ENCODE results near the gene MED10. TPM values are rescaled to one million over a fixed set of nuclear protein-coding genes. Genes with fewer than 3 reads are reported as not detected.

The MED10 gene
- total and polyA plus RNA-seq, 2 donors (not counting 3 experiments of a cell fraction or from before 2014, with no cell fraction given): 55.6 to 56.3 TPM

GRCh38 chr5:6362846-6363245, 15.5 kb downstream of the MED10 start:
- intact Hi-C loops (cut with micrococcal nuclease) (no loop called here), dilution Hi-C loops (cut with MboI; ENCODE audit: extremely low pct_ligation_motif_present, low sequenced_read_pairs) (no loop called here)
- DNase-seq (ENCODE audit: low read depth, low spot score) (no peak), FAIRE-seq (no peak)
- Histone ChIP-seq H3K79me2 (ENCODE audit: control insufficient read depth, insufficient read depth, low read length) (no peaks in the 10 kb centered on the region), H3K4me3 (replicated peaks in 1 of 3; ENCODE audit: insufficient read depth in 1 of 3, low read depth in 1 of 3, low read length in 3 of 3) (no peak overlapping the region), H3K9ac (replicated peaks; ENCODE audit: extremely low read depth, insufficient read depth, low read length) (no peak overlapping the region), H3K4me1 (ENCODE audit: control insufficient read depth, extremely low read depth, insufficient read depth, low read length) (peaks cover 7% of the 10 kb centered on the region), H3K36me3 (ENCODE audit: control insufficient read depth in 2 of 2, extremely low read depth in 1 of 2, insufficient read depth in 2 of 2, low read length in 2 of 2) (peaks cover 0 to 2% of the 10 kb centered on the region in 2 experiments), H3K27ac (ENCODE audit: insufficient read depth, low read depth, low read length) (no peak overlapping the region), H3K9me3 (replicated peaks; ENCODE audit: control insufficient read depth, insufficient read depth, low read length) (no peaks in the 10 kb centered on the region), H2AFZ (ENCODE audit: low read depth, low read length) (no peak overlapping the region), H4K20me1 (replicated peaks; ENCODE audit: control insufficient read depth, extremely low read depth, insufficient read depth, low read length) (no peaks in the 10 kb centered on the region), H3K4me2 (ENCODE audit: insufficient read depth, low read length) (no peak overlapping the region), H3K9me1 (replicated peaks; ENCODE audit: control insufficient read depth, extremely low read depth, insufficient read depth, low read length) (no peaks in the 10 kb centered on the region), H3K27me3 (ENCODE audit: control insufficient read depth in 2 of 2, insufficient read depth in 2 of 2, low read length in 2 of 2) (no peaks in the 10 kb centered on the region)
- BruUV-seq (replicated peaks): no TSS peak
- TF ChIP-seq JUN (IDR thresholded peaks at IDR 0.05; ENCODE audit: borderline replicate concordance, insufficient read depth, insufficient read length, low read depth): no peak
- TF ChIP-seq MAX (IDR thresholded peaks at IDR 0.05; ENCODE audit: insufficient read depth, insufficient read length): no peak
- TF ChIP-seq FOS (IDR thresholded peaks at IDR 0.05; ENCODE audit: borderline replicate concordance, insufficient read depth, low read length): no peak
- TF ChIP-seq CTCF (IDR thresholded peaks at IDR 0.05; ENCODE audit: extremely low read depth in 1 of 2, insufficient read depth in 1 of 2, low read depth in 1 of 2, low read length in 2 of 2): no peak
- no peak for TF ChIP-seq POLR2AphosphoS5 (IDR thresholded peaks at IDR 0.05; ENCODE audit: insufficient read depth, low read depth, low read length)
- ChIA-PET CTCF (no interaction called here), POLR2A (no interaction called here)

GRCh38 chr5:6361101-6361500, 17.2 kb downstream of the MED10 start:
- intact Hi-C loops (cut with micrococcal nuclease): no loop called here
- POLR2A ChIA-PET: no interaction called here

More at GRCh38 chr5:6361101-6361500, 17.2 kb downstream of the MED10 start:
- CTCF ChIA-PET: no interaction called here
- Histone ChIP-seq H2AFZ (ENCODE audit: low read depth, low read length) (no peak overlapping the region), H3K4me3 (replicated peaks in 1 of 3; ENCODE audit: insufficient read depth in 1 of 3, low read depth in 1 of 3, low read length in 3 of 3) (no peak overlapping the region), H3K9ac (replicated peaks; ENCODE audit: extremely low read depth, insufficient read depth, low read length) (no peak overlapping the region), H3K27ac (ENCODE audit: insufficient read depth, low read depth, low read length) (no peak overlapping the region), H3K4me2 (ENCODE audit: insufficient read depth, low read length) (no peak overlapping the region), H3K4me1 (ENCODE audit: control insufficient read depth, extremely low read depth, insufficient read depth, low read length) (peaks cover 7% of the 10 kb centered on the region), H3K9me3 (replicated peaks; ENCODE audit: control insufficient read depth, insufficient read depth, low read length) (no peaks in the 10 kb centered on the region), H3K79me2 (ENCODE audit: control insufficient read depth, insufficient read depth, low read length) (no peaks in the 10 kb centered on the region), H3K27me3 (ENCODE audit: control insufficient read depth in 2 of 2, insufficient read depth in 2 of 2, low read length in 2 of 2) (no peaks in the 10 kb centered on the region), H3K36me3 (ENCODE audit: control insufficient read depth in 2 of 2, extremely low read depth in 1 of 2, insufficient read depth in 2 of 2, low read length in 2 of 2) (no peaks in the 10 kb centered on the region), H3K9me1 (replicated peaks; ENCODE audit: control insufficient read depth, extremely low read depth, insufficient read depth, low read length) (no peaks in the 10 kb centered on the region), H4K20me1 (replicated peaks; ENCODE audit: control insufficient read depth, extremely low read depth, insufficient read depth, low read length) (no peaks in the 10 kb centered on the region)
- DNase-seq (ENCODE audit: low read depth, low spot score) (no peak), FAIRE-seq (no peak)
- dilution Hi-C loops (cut with MboI; ENCODE audit: extremely low pct_ligation_motif_present, low sequenced_read_pairs): no loop called here
- BruUV-seq (replicated peaks): no TSS peak
- TF ChIP-seq POLR2A (IDR thresholded peaks at IDR 0.05; ENCODE audit: low read depth, low read length) (no peak), MAX (IDR thresholded peaks at IDR 0.05; ENCODE audit: insufficient read depth, insufficient read length) (no peak), MYC (IDR thresholded peaks at IDR 0.05; ENCODE audit: low read depth, low read length) (no peak), JUN (IDR thresholded peaks at IDR 0.05; ENCODE audit: borderline replicate concordance, insufficient read depth, insufficient read length, low read depth) (no peak), CTCF (IDR thresholded peaks at IDR 0.05; ENCODE audit: extremely low read depth in 1 of 2, insufficient read depth in 1 of 2, low read depth in 1 of 2, low read length in 2 of 2) (no peak), EZH2 (IDR thresholded peaks at IDR 0.05; ENCODE audit: borderline replicate concordance, low read depth, low read length, severe bottlenecking) (no peak), FOS (IDR thresholded peaks at IDR 0.05; ENCODE audit: borderline replicate concordance, insufficient read depth, low read length) (no peak), GATA2 (IDR thresholded peaks at IDR 0.05; ENCODE audit: insufficient read depth, insufficient read length, low read depth, low read length) (no peak), POLR2AphosphoS5 (IDR thresholded peaks at IDR 0.05; ENCODE audit: insufficient read depth, low read depth, low read length) (no peak)

All from endothelial cell of umbilical vein (primary cell).